K562 (cell line): ENCODE measurements around the gene LIPI. TPM values are rescaled to one million over a fixed set of nuclear protein-coding genes. Genes with fewer than 3 reads are reported as not detected.

Source experiments
- ATAC-seq: fragments of 200-7000 bp; cut with Tn5 transposase; 3 replicates; pipeline ENCODE4 v1.9.1; 2020; ENCODE audit warnings: moderate library complexity
- BruUV-seq: library from RNA; stranded (reverse); fragments of 400-500 nt; replicated peaks from 2 replicates; lab custom pipeline; 2021; lab: Mats Ljungman, UMichigan
- CTCF ChIA-PET: fragments of 300-600 bp; formaldehyde crosslinking; extraction: SDS; loops from one replicate; lab custom pipeline; 2021; ENCODE audit warnings: low intra/inter-chr PET ratio; lab: Yijun Ruan, JAX
- POLR2A ChIA-PET: fragments of 300-600, 350-650 bp; sonication (Branson Sonifier 250); formaldehyde crosslinking; extraction: SDS; loops from one replicate; lab custom pipeline; 2021; ENCODE audit warnings: antibody characterized with exemption, inconsistent platforms; lab: Yijun Ruan, JAX
- DNase-seq, 4 experiments: peaks; one replicate each; pipeline versions ENCODE4 v3.0.0 to v3.0.0-alpha.2; 2011 to 2018; ENCODE audit warnings: low spot score in 3 of 4, mixed read lengths in 3 of 4; ENCODE audit errors: extremely low read depth in 1 of 4
- FAIRE-seq: peaks from 2 replicates; lab custom pipeline; 2011; peaks lifted over from hg19 to GRCh38; lab: Jason Lieb, UNC
- H2AFZ ChIP-seq: 2 replicates; pipeline ENCODE4 v1.6.0; 2011; ENCODE audit warnings: low read depth, low read length, control low read depth, inconsistent platforms
- H3K27ac ChIP-seq: fragments of 200-600 bp; 3 replicates; pipeline ENCODE4 v1.8.0; 2011; ENCODE audit warnings: low read depth, mild to moderate bottlenecking, control low read depth, inconsistent platforms, low read length, moderate library complexity, mixed read lengths; ENCODE audit errors: extremely low read depth
- H3K27me3 ChIP-seq, 2 experiments: fragments of 300-600 bp in 1 of 2; 2 replicates in 1 of 2; 3 replicates in 1 of 2; pipeline versions ENCODE4 v1.6.0 to v1.8.0; 2011; ENCODE audit warnings: inconsistent platforms in 2 of 2, low read length in 2 of 2, mild to moderate bottlenecking in 1 of 2, mixed read lengths in 1 of 2, moderate library complexity in 1 of 2; ENCODE audit not compliant: control insufficient read depth in 2 of 2, insufficient read depth in 2 of 2
- H3K36me3 ChIP-seq: fragments of 300-600 bp; 3 replicates; pipeline ENCODE4 v1.8.0; 2011; ENCODE audit warnings: mild to moderate bottlenecking, low read length, inconsistent platforms; ENCODE audit not compliant: control insufficient read depth, insufficient read depth
- H3K4me1 ChIP-seq, 2 experiments: fragments of 200-600 bp in 1 of 2; replicated peaks in 1 of 2; 2 replicates in 1 of 2; 3 replicates in 1 of 2; pipeline versions ENCODE4 v1.5.1 to v1.8.0; 2011; ENCODE audit warnings: inconsistent platforms in 2 of 2, low read length in 2 of 2, mild to moderate bottlenecking in 1 of 2, mixed read lengths in 1 of 2, moderate library complexity in 1 of 2; ENCODE audit not compliant: control insufficient read depth in 2 of 2, insufficient read depth in 2 of 2
- H3K4me2 ChIP-seq: 2 replicates; pipeline ENCODE4 v1.6.1; 2011; ENCODE audit warnings: low read length, control low read depth, inconsistent platforms, mixed read lengths; ENCODE audit not compliant: insufficient read depth
- H3K4me3 ChIP-seq: fragments of 200-600 bp; sonication (generic), shearing (Covaris generic); 2 replicates; pipeline ENCODE4 v1.5.1; 2016; ENCODE audit warnings: control low read depth, inconsistent platforms
- H3K79me2 ChIP-seq: fragments of 200-600 bp; 3 replicates; pipeline ENCODE4 v1.8.0; 2011; ENCODE audit warnings: low read length, inconsistent platforms; ENCODE audit not compliant: control insufficient read depth, insufficient read depth
- H3K9ac ChIP-seq, 2 experiments: 2 replicates each; pipeline versions ENCODE4 v1.6.0 to v1.6.1; 2011; ENCODE audit warnings: low read depth in 2 of 2, low read length in 2 of 2, control low read depth in 1 of 2, inconsistent platforms in 1 of 2, mild to moderate bottlenecking in 1 of 2, mixed read lengths in 1 of 2; ENCODE audit not compliant: insufficient read depth in 1 of 2
- H3K9me1 ChIP-seq: one replicate; pipeline ENCODE4 v1.6.0; 2011; ENCODE audit warnings: inconsistent platforms, mild to moderate bottlenecking, low read length, moderate library complexity; ENCODE audit not compliant: control insufficient read depth, insufficient read depth
- H3K9me3 ChIP-seq: replicated peaks from 2 replicates; pipeline ENCODE4 v1.5.1; 2011; ENCODE audit warnings: low read depth, low read length, inconsistent platforms; ENCODE audit not compliant: control insufficient read depth, insufficient read depth
- H4K20me1 ChIP-seq: replicated peaks from 2 replicates; pipeline ENCODE4 v1.6.1; 2011; ENCODE audit warnings: low read length, inconsistent platforms, mixed read lengths; ENCODE audit not compliant: control insufficient read depth, insufficient read depth
- CBX2 ChIP-seq: fragments of 200-600 bp; sonication (generic); IDR thresholded peaks from one replicate; pipeline ENCODE4 v1.6.1; 2012; ENCODE audit warnings: mild to moderate bottlenecking, low read length, inconsistent platforms; ENCODE audit not compliant: insufficient read depth, poor library complexity, severe bottlenecking
- CEBPZ ChIP-seq: fragments of 150-350 bp; IDR thresholded peaks from 2 replicates; pipeline ENCODE4 v1.6.1; 2014; ENCODE audit warnings: low read depth, mild to moderate bottlenecking, low read length, borderline replicate concordance
- EZH2 ChIP-seq: IDR thresholded peaks from 2 replicates; pipeline ENCODE4 v1.6.1; 2012; ENCODE audit warnings: low read depth, mild to moderate bottlenecking, inconsistent platforms, low read length, borderline replicate concordance
- HEY1 ChIP-seq: fragments of 250-450 bp; sonication (Bioruptor Pico); IDR thresholded peaks from 2 replicates; pipeline ENCODE4 v1.5.0; 2020; ENCODE audit warnings: mild to moderate bottlenecking, moderate library complexity, borderline replicate concordance
- NR0B1 ChIP-seq: fragments of 450-650 bp; IDR thresholded peaks from one replicate; pipeline ENCODE4 v1.6.1; 2018; ENCODE audit warnings: mild to moderate bottlenecking, moderate library complexity; ENCODE audit not compliant: partially characterized antibody
- PHF8 ChIP-seq: fragments of 200-600 bp; sonication (generic); IDR thresholded peaks from 2 replicates; pipeline ENCODE4 v1.6.1; 2012; ENCODE audit warnings: mixed run types, mild to moderate bottlenecking, inconsistent platforms, low read length, moderate library complexity, borderline replicate concordance
- RNF219 ChIP-seq: fragments of 250-450 bp; sonication (Bioruptor Pico); IDR thresholded peaks from 2 replicates; pipeline ENCODE4 v1.5.0; 2022; ENCODE audit warnings: mild to moderate bottlenecking
- SMARCE1 ChIP-seq: fragments of 450-650 bp; IDR thresholded peaks from 2 replicates; pipeline ENCODE4 v1.7.1; 2016; ENCODE audit warnings: mild to moderate bottlenecking
- XRCC3 ChIP-seq: fragments of 450-650 bp; IDR thresholded peaks from 2 replicates; pipeline ENCODE4 v1.6.1; 2017; ENCODE audit warnings: mild to moderate bottlenecking, moderate library complexity
- ZNF232 ChIP-seq: sonication (generic); formaldehyde crosslinking; IDR thresholded peaks from 2 replicates; pipeline ENCODE4 v1.8.0; 2022; ENCODE audit warnings: mild to moderate bottlenecking, missing genetic modification reagents
- WGBS: fragments of 100-300 bp; shearing (Covaris generic); methylation state at CpG from one replicate; pipeline ENCODE4 v1.1.6; 2016; ENCODE audit warnings: low coverage, mixed read lengths; ENCODE audit not compliant: insufficient coverage; ENCODE audit errors: missing lambda C conversion rate; 5-methylcytosine and 5-hydroxymethylcytosine counted together
- in situ Hi-C: fragments of 300-500 bp; cut with MboI; formaldehyde crosslinking; loops from 4 replicates; pipeline ENCODE4 v1.15.0; 2018; ENCODE audit warnings: inconsistent platforms, mixed read lengths
- intact Hi-C: fragments of 100-400 bp; cut with micrococcal nuclease; formaldehyde crosslinking; loops from 2 replicates; pipeline ENCODE4 v1.14.2; 2022
- polyA plus RNA-seq, 8 experiments: library from polyadenylated mRNA; depleted of rRNA in 4 of 8; stranded (reverse) in 5 of 8; unstranded in 3 of 8; fragments of >200 nt; fragmentation: Nextera tagmentation in 2 of 8; fragmentation: Illumina TruSeq in 1 of 8; extraction: Ambion mirVana in 2 of 8; extraction: Trizol in 1 of 8; gene quantifications; 2 replicates each; pipeline versions ENCODE4 v1.2.1 to v1.2.3, GENCODE V29; 2011 to 2014; ENCODE audit warnings: inconsistent platforms in 1 of 8, missing spikeins in 1 of 8
- total RNA-seq, 7 experiments: library from RNA; depleted of rRNA in 6 of 7; stranded (reverse); fragments of >200 nt in 6 of 7; fragmentation: Illumina TruSeq in 2 of 7; extraction: Trizol in 2 of 7; gene quantifications; 2 replicates each; pipeline versions ENCODE4 v1.2.1 to v1.2.3, GENCODE V29; 2011 to 2021; ENCODE audit warnings: low replicate concordance in 1 of 7

Gene LIPI
- total and polyA plus RNA-seq, 9 of the 15 experiments (the other 6 are each of a cell fraction or from before 2014, with no cell fraction given) = not detected

GRCh38 chr21:14080764-14081096 is 130.0 kb downstream of the LIPI start (continued):
- TF ChIP-seq NR0B1 (no peak), SMARCE1 (no peak), RNF219 (CRISPR knock-in tag) (no peak), PHF8 (no peak)
- TF ChIP-seq, all 486 proteins: peak for 0

- 80% methylated on average over 26 of the region's 26 CpGs for WGBS
- H2AFZ ChIP-seq = no peak overlapping the region
- H3K36me3 ChIP-seq = no peaks in the 10 kb centered on the region
- H3K9me1 ChIP-seq = no peaks in the 10 kb centered on the region
- ChIA-PET CTCF (no interaction called here), POLR2A (no interaction called here)
- no peaks in the 10 kb centered on the region for H3K79me2 ChIP-seq
- H3K27me3 ChIP-seq = no peaks in the 10 kb centered on the region
- no peak for FAIRE-seq
- no peak overlapping the region for H3K27ac ChIP-seq
- no peak overlapping the region for H3K4me3 ChIP-seq
- no peak overlapping the region for H3K4me2 ChIP-seq
- no peak overlapping the region for H3K9ac ChIP-seq
- intact Hi-C loops (no loop called here), in situ Hi-C loops (no loop called here)
- no peak for ATAC-seq
- H3K4me1 ChIP-seq = no peaks in the 10 kb centered on the region
- no peaks in the 10 kb centered on the region; the same call in 1 of the 2 replicates for H3K9me3 ChIP-seq
- BruUV-seq = no TSS peak
- no peaks in the 10 kb centered on the region for H4K20me1 ChIP-seq
- DNase-seq = no peak
- TF ChIP-seq EZH2 = no peak
- no peak for TF ChIP-seq HEY1 (CRISPR knock-in tag)
- TF ChIP-seq CBX2 = no peak
- TF ChIP-seq CEBPZ = no peak
- TF ChIP-seq XRCC3 = no peak
- no peak for TF ChIP-seq ZNF232 (CRISPR knock-in tag)
These were observed 130.6 kb downstream of the LIPI start for GRCh38 chr21:14080040-14080763.
